Vagina (tissue), 2 donors: Measurements from ENCODE around the gene ABTB2.

ENCODE experiments used
- CTCF ChIP-seq, 3 experiments: fragments of 450-650 bp in 2 of 3; fragments of 200-600 bp in 1 of 3; sonication (generic) in 1 of 3; IDR thresholded peaks; one replicate each; pipeline ENCODE4 v1.5.1; 2017 to 2019; ENCODE audit warnings: antibody characterized with exemption in 3 of 3, mild to moderate bottlenecking in 2 of 3, moderate library complexity in 2 of 3
- POLR2A ChIP-seq, 2 donors: fragments of 450-650 bp; IDR thresholded peaks; one replicate each; pipeline ENCODE4 v1.6.1; 2017; ENCODE audit warnings: antibody characterized with exemption in 2 of 2, mild to moderate bottlenecking in 2 of 2, moderate library complexity in 2 of 2
- POLR2AphosphoS5 ChIP-seq, 2 donors: sonication (generic); formaldehyde crosslinking; IDR thresholded peaks; one replicate each; pipeline ENCODE4 v1.9.0; 2017; ENCODE audit warnings: antibody characterized with exemption in 2 of 2, mild to moderate bottlenecking in 2 of 2, low read depth in 1 of 2; ENCODE audit not compliant: insufficient read depth in 1 of 2

GRCh38 chr11:34343153-34343552 is 14.7 kb downstream of the ABTB2 start:
- TF ChIP-seq CTCF (IDR thresholded peaks at IDR 0.05), result no peak
- TF ChIP-seq POLR2A (IDR thresholded peaks at IDR 0.05), result no peak
- TF ChIP-seq POLR2AphosphoS5 (IDR thresholded peaks at IDR 0.05; ENCODE audit: insufficient read depth in 1 of 2, low read depth in 1 of 2), result no peak
